WTC11 (cell line): ENCODE results near the gene RBM42. TPM values are rescaled to one million over a fixed set of nuclear protein-coding genes. Genes with fewer than 3 reads are reported as not detected.
A peak's percentile ranks its signal among the peaks of the same experiment; 100 is the strongest.

Source experiments
- ATAC-seq: fragments of 200-7000 bp; cut with Tn5 transposase; 2 replicates; pipeline ENCODE4 v1.10.0; 2021; ENCODE audit warnings: mild to moderate bottlenecking, moderate library complexity
- CTCF ChIA-PET: fragments of 300-600 bp; sonication (Branson Sonifier 250); formaldehyde crosslinking; loops from one replicate; lab custom pipeline; 2021; ENCODE audit warnings: antibody characterized with exemption; lab: Charles Lee
- POLR2A ChIA-PET: fragments of 350-600 bp; sonication (Branson Sonifier 250); formaldehyde crosslinking; loops from one replicate; lab custom pipeline; 2021; ENCODE audit warnings: antibody characterized with exemption; lab: Charles Lee
- DNase-seq: peaks from one replicate; pipeline ENCODE4 v3.0.0; 2021; ENCODE audit warnings: low spot score
- H3K27ac Mint-ChIP-seq: 2 replicates; pipeline ENCODE4 v1.8.0; 2021; ENCODE audit warnings: mixed read lengths
- H3K27me3 Mint-ChIP-seq: 2 replicates; pipeline ENCODE4 v1.8.0; 2021; ENCODE audit warnings: low read depth, mild to moderate bottlenecking, moderate library complexity, mixed read lengths
- H3K36me3 Mint-ChIP-seq: 2 replicates; pipeline ENCODE4 v1.8.0; 2021; ENCODE audit warnings: mixed read lengths
- H3K4me1 Mint-ChIP-seq: 2 replicates; pipeline ENCODE4 v1.8.0; 2022; ENCODE audit warnings: mixed read lengths
- H3K4me3 Mint-ChIP-seq: 2 replicates; pipeline ENCODE4 v1.8.0; 2021; ENCODE audit warnings: mild to moderate bottlenecking, moderate library complexity, mixed read lengths
- H3K9me3 Mint-ChIP-seq: 2 replicates; pipeline ENCODE4 v1.8.0; 2021; ENCODE audit warnings: mixed read lengths
- ATF3 ChIP-seq: sonication (generic); formaldehyde crosslinking; conservative IDR thresholded peaks from 2 replicates; pipeline ENCODE4 v1.8.1; 2022; ENCODE audit warnings: mild to moderate bottlenecking, missing genetic modification reagents
- CREM ChIP-seq: sonication (generic); formaldehyde crosslinking; IDR thresholded peaks from 2 replicates; pipeline ENCODE4 v1.8.1; 2022; ENCODE audit warnings: mild to moderate bottlenecking, missing genetic modification reagents, moderate library complexity
- CTCF ChIP-seq: fragments of 200-600 bp; IDR thresholded peaks from 2 replicates; pipeline ENCODE4 v1.8.0; 2022; ENCODE audit warnings: antibody characterized with exemption
- ELF4 ChIP-seq: sonication (generic); formaldehyde crosslinking; IDR thresholded peaks from 2 replicates; pipeline ENCODE4 v1.8.1; 2022; ENCODE audit warnings: low read depth, mild to moderate bottlenecking, moderate library complexity, missing genetic modification reagents
- FOXP1 ChIP-seq: sonication (generic); formaldehyde crosslinking; IDR thresholded peaks from 2 replicates; pipeline ENCODE4 v1.8.0; 2022; ENCODE audit warnings: missing genetic modification reagents, mild to moderate bottlenecking, moderate library complexity, borderline replicate concordance
- GTF2I ChIP-seq: fragments of 250-450 bp; sonication (Bioruptor Pico); conservative IDR thresholded peaks from 2 replicates; pipeline ENCODE4 v1.4.0; 2021; ENCODE audit warnings: mild to moderate bottlenecking
- HMGA2 ChIP-seq: fragments of 250-450 bp; sonication (Bioruptor Pico); IDR thresholded peaks from 2 replicates; pipeline ENCODE4 v1.4.0; 2021; ENCODE audit warnings: mild to moderate bottlenecking, moderate library complexity
- IRF2 ChIP-seq: sonication (generic); formaldehyde crosslinking; IDR thresholded peaks from 2 replicates; pipeline ENCODE4 v1.8.0; 2022; ENCODE audit warnings: low read depth, missing genetic modification reagents, borderline replicate concordance
- JAZF1 ChIP-seq: fragments of 250-450 bp; sonication (Bioruptor Pico); IDR thresholded peaks from 2 replicates; pipeline ENCODE4 v1.9.0; 2021; ENCODE audit warnings: moderate library complexity, mild to moderate bottlenecking, inconsistent platforms
- MYBL2 ChIP-seq: sonication (generic); formaldehyde crosslinking; IDR thresholded peaks from 2 replicates; pipeline ENCODE4 v1.8.1; 2023; ENCODE audit warnings: mild to moderate bottlenecking, moderate library complexity, missing genetic modification reagents
- NR1H2 ChIP-seq: sonication (generic); formaldehyde crosslinking; IDR thresholded peaks from 2 replicates; pipeline ENCODE4 v1.9.0; 2021; ENCODE audit warnings: mild to moderate bottlenecking, moderate library complexity, missing genetic modification reagents
- NR3C1 ChIP-seq: sonication (generic); formaldehyde crosslinking; conservative IDR thresholded peaks from 2 replicates; pipeline ENCODE4 v1.8.1; 2023; ENCODE audit warnings: low read depth, mild to moderate bottlenecking, missing genetic modification reagents
- TEAD1 ChIP-seq: sonication (generic); formaldehyde crosslinking; IDR thresholded peaks from 2 replicates; pipeline ENCODE4 v1.8.0; 2022; ENCODE audit warnings: mild to moderate bottlenecking, missing genetic modification reagents
- TP53 ChIP-seq: sonication (generic); formaldehyde crosslinking; IDR thresholded peaks from 2 replicates; pipeline ENCODE4 v1.8.1; 2023; ENCODE audit warnings: mild to moderate bottlenecking, missing genetic modification reagents
- ZNF121 ChIP-seq: sonication (generic); formaldehyde crosslinking; IDR thresholded peaks from 2 replicates; pipeline ENCODE4 v1.8.0; 2023; ENCODE audit warnings: missing genetic modification reagents
- ZNF138 ChIP-seq: sonication (generic); formaldehyde crosslinking; conservative IDR thresholded peaks from 2 replicates; pipeline ENCODE4 v1.8.1; 2022; ENCODE audit warnings: mild to moderate bottlenecking, moderate library complexity, missing genetic modification reagents
- ZNF263 ChIP-seq: sonication (generic); formaldehyde crosslinking; IDR thresholded peaks from 2 replicates; pipeline ENCODE4 v1.8.1; 2022; ENCODE audit warnings: low read depth, mild to moderate bottlenecking, moderate library complexity, missing genetic modification reagents
- ZNF416 ChIP-seq: fragments of 250-450 bp; sonication (Bioruptor Pico); IDR thresholded peaks from 2 replicates; pipeline ENCODE4 v1.9.0; 2021; ENCODE audit warnings: mild to moderate bottlenecking, inconsistent platforms
- ZNF512 ChIP-seq: sonication (generic); formaldehyde crosslinking; IDR thresholded peaks from 2 replicates; pipeline ENCODE4 v1.8.1; 2022; ENCODE audit warnings: missing genetic modification reagents, borderline replicate concordance
- ZSCAN18 ChIP-seq: fragments of 250-450 bp; sonication (Bioruptor Pico); IDR thresholded peaks from 2 replicates; pipeline ENCODE4 v2.1.2; 2022; ENCODE audit warnings: mild to moderate bottlenecking, moderate library complexity
- total RNA-seq: library from RNA; stranded (reverse); gene quantifications from 3 replicates; pipeline ENCODE4 v1.2.3, GENCODE V29; 2021
- TF ChIP-seq, protein P1 (sequence below): sonication (generic); formaldehyde crosslinking; IDR thresholded peaks from 2 replicates; pipeline ENCODE4 v1.8.1; 2023; ENCODE audit warnings: mild to moderate bottlenecking, missing genetic modification reagents, borderline replicate concordance
- TF ChIP-seq, protein P2 (sequence below): sonication (generic); formaldehyde crosslinking; IDR thresholded peaks from 2 replicates; pipeline ENCODE4 v1.8.1; 2023; ENCODE audit warnings: mild to moderate bottlenecking, moderate library complexity, missing genetic modification reagents

Gene RBM42
- total RNA-seq, 1 experiment from 2014 or later = 94.9 TPM

DNA sequence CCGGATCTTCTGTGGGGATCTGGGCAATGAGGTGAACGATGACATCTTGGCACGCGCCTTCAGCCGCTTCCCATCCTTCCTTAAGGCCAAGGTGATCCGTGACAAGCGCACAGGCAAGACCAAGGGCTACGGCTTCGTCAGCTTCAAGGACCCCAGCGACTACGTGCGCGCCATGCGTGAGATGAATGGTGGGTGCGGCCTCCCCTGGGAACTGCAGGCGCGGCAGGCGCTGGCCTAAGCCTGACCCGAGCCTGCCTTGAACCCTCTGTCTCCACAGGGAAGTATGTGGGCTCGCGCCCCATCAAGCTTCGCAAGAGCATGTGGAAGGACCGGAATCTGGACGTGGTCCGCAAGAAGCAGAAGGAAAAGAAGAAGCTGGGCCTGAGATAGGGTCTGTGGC is 8.3 kb downstream of the RBM42 start (continued):
- no peak for TF ChIP-seq CTCF
- no peak for TF ChIP-seq ZNF121 (CRISPR knock-in tag)
- TF ChIP-seq NR1H2 (CRISPR knock-in tag) = no peak
- no peak for TF ChIP-seq GTF2I (CRISPR knock-in tag)
- no peak for TF ChIP-seq CREM
- no peak for TF ChIP-seq ZNF263 (CRISPR knock-in tag)
- TF ChIP-seq, protein P1, sequence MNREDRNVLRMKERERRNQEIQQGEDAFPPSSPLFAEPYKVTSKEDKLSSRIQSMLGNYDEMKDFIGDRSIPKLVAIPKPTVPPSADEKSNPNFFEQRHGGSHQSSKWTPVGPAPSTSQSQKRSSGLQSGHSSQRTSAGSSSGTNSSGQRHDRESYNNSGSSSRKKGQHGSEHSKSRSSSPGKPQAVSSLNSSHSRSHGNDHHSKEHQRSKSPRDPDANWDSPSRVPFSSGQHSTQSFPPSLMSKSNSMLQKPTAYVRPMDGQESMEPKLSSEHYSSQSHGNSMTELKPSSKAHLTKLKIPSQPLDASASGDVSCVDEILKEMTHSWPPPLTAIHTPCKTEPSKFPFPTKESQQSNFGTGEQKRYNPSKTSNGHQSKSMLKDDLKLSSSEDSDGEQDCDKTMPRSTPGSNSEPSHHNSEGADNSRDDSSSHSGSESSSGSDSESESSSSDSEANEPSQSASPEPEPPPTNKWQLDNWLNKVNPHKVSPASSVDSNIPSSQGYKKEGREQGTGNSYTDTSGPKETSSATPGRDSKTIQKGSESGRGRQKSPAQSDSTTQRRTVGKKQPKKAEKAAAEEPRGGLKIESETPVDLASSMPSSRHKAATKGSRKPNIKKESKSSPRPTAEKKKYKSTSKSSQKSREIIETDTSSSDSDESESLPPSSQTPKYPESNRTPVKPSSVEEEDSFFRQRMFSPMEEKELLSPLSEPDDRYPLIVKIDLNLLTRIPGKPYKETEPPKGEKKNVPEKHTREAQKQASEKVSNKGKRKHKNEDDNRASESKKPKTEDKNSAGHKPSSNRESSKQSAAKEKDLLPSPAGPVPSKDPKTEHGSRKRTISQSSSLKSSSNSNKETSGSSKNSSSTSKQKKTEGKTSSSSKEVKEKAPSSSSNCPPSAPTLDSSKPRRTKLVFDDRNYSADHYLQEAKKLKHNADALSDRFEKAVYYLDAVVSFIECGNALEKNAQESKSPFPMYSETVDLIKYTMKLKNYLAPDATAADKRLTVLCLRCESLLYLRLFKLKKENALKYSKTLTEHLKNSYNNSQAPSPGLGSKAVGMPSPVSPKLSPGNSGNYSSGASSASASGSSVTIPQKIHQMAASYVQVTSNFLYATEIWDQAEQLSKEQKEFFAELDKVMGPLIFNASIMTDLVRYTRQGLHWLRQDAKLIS (CRISPR knock-in tag) = no peak
- TF ChIP-seq ZNF138 (CRISPR knock-in tag) = no peak
- no peak for TF ChIP-seq FOXP1 (CRISPR knock-in tag)

- ChIA-PET POLR2A (interaction anchor here (0.5 to 0.7 kb wide), 3 partner anchors 16 to 262 kb away, joined by 4 to 7 read pairs (median 5); no protein-coding TSS in a partner anchor), CTCF (no interaction called here)
- ATAC-seq = no peak
- TF ChIP-seq IRF2 (no peak), ZNF512 (CRISPR knock-in tag) (no peak), CTCF (no peak), MYBL2 (CRISPR knock-in tag) (no peak), JAZF1 (CRISPR knock-in tag) (no peak), ZSCAN18 (no peak), ZNF416 (CRISPR knock-in tag) (no peak), TEAD1 (CRISPR knock-in tag) (no peak), ZNF121 (CRISPR knock-in tag) (no peak), ZNF138 (CRISPR knock-in tag) (no peak), HMGA2 (CRISPR knock-in tag) (no peak), TP53 (CRISPR knock-in tag) (no peak), ATF3 (no peak), ELF4 (no peak), NR3C1 (no peak)
- TF ChIP-seq, protein P2, sequence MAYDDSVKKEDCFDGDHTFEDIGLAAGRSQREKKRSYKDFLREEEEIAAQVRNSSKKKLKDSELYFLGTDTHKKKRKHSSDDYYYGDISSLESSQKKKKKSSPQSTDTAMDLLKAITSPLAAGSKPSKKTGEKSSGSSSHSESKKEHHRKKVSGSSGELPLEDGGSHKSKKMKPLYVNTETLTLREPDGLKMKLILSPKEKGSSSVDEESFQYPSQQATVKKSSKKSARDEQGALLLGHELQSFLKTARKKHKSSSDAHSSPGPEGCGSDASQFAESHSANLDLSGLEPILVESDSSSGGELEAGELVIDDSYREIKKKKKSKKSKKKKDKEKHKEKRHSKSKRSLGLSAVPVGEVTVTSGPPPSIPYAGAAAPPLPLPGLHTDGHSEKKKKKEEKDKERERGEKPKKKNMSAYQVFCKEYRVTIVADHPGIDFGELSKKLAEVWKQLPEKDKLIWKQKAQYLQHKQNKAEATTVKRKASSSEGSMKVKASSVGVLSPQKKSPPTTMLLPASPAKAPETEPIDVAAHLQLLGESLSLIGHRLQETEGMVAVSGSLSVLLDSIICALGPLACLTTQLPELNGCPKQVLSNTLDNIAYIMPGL (CRISPR knock-in tag) = no peak
- no peaks in the 10 kb centered on the region for H3K27me3 Mint-ChIP-seq
- H3K4me3 Mint-ChIP-seq = no peak overlapping the region
- H3K27ac Mint-ChIP-seq = peak overlapping the region; percentile 1; the same call in 1 of the 2 replicates
- no peak for DNase-seq
- H3K9me3 Mint-ChIP-seq = no peaks in the 10 kb centered on the region
- peaks cover 18% of the 10 kb centered on the region for H3K36me3 Mint-ChIP-seq
- peaks cover 23% of the 10 kb centered on the region for H3K4me1 Mint-ChIP-seq
These were observed 10.4 kb downstream of the RBM42 start for GRCh38 chr19:35639321-35639639.
